ENCODE measurements around the gene UTS2.

Gene UTS2

GRCh38 chr1:7862211-7863060, 9.6 kb upstream of the UTS2 start:
- no peak for DNase-seq

DNA sequence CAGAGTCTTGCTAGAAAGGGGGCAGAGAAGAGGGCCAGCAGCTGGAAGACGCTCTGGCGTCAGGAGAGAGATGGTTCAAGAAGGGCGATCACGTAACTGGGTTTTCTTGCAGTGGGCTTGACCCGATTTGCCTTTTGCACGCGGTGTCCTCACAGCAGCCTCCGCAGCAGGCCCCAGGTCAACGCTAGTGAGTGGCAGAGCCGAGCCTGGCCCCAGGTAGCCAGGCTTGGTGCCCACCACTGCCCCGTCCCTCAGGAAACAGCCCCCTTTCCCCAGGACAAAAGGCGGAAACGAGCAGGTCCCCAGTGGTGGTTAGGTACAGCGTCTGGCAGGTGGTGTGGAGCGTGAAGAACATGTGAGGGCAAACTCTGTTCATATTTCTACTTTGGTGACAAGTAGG, 8.6 kb upstream of the UTS2 start:
- no peak for DNase-seq

DNA sequence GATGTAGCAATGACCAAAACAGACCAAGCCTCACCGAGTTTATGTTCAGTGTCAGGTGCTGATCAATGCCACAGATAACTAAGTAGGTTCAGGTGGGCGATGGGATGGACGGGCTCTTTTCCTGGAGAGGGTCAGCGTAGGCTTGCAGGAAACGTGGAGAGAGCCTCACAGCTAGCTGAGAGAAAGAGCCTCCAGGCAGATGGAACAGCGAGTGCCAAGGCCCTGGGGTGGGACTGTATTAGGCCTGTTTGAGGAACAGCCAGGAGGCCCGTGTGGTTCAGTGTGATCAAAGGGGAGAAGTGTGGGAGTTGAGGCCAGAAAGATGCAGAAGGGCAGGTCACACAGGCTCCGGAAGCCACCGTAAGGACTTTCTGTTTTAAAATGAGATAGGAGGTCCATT, 7.3 kb upstream of the UTS2 start:
- no peak for DNase-seq

- no peak for DNase-seq
Observed at GRCh38 chr1:7859406-7859805, 6.5 kb upstream of the UTS2 start.

GRCh38 chr1:7857985-7858384, 5.1 kb upstream of the UTS2 start:
- no peak for DNase-seq

GRCh38 chr1:7857000-7857399, 4.1 kb upstream of the UTS2 start:
- DNase-seq, result no peak

DNA sequence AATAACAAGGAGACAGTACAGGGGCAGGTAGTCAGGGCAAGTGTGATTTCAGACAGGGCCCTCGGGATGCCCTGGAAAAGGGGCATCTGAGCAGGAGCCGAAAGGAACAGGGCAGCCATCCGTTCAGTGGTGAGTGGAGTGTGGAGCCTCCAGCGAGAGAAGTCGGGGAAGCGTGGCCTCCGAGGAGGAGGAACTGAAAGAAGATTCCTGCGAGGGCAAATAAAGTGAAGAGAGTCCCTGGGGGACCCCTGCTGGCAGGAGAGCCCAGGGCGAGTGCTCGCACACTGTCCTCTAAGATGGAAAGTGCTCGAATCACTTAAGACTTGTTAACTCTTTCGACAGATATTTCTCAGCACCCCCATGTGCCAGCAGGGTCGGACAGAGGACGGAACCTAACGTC, 3.5 kb upstream of the UTS2 start:
- no peak for DNase-seq

- DNase-seq, result no peak
Observed at GRCh38 chr1:7853684-7854026, 790 bp upstream of the UTS2 start.

GRCh38 chr1:7850786-7851185, 2.1 kb downstream of the UTS2 start:
- DNase-seq, result no peak

DNA sequence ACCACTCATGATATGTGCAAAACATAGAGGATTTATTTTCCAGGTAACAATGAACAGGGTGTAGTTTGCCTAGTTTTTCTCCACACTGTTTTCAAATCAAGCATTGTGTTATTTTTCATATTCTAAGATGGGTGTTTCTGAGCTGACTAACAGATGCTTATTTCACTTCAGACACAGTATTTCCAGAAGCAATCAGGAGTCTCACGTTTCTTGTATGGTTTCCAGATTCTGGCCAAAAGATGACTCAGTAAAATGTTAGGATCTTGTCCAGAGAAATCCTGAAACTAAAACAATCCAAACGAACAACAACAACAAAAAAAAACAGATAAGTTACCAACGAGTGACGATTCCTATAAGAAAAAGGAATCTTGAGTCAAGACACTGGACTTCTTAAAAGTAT, 5.3 kb downstream of the UTS2 start:
- DNase-seq, result no peak

DNA sequence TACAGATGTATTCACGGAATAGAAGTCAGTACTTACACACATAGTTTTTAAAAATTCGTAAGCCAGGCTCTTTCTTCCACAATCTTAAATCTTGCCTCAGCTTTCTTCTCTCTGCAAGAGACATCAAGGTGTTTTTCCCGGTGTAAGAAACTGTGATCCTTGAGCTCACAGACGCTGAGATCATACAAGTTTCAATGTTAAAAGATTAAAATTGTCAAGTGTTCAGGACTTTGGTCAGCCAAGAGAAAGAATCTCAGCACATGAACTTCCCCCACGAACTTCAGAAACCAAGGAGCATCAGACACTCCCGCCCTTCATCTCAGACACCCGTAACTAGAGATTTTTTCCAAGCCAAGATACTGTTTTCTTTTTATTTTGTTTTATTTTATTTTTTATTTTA, 6.2 kb downstream of the UTS2 start:
- no peak for DNase-seq

- no peak for DNase-seq
Observed at GRCh38 chr1:7845761-7846160, 7.1 kb downstream of the UTS2 start.

- DNase-seq, result no peak
Observed at GRCh38 chr1:7842517-7842916, 10.3 kb downstream of the UTS2 start.

DNA sequence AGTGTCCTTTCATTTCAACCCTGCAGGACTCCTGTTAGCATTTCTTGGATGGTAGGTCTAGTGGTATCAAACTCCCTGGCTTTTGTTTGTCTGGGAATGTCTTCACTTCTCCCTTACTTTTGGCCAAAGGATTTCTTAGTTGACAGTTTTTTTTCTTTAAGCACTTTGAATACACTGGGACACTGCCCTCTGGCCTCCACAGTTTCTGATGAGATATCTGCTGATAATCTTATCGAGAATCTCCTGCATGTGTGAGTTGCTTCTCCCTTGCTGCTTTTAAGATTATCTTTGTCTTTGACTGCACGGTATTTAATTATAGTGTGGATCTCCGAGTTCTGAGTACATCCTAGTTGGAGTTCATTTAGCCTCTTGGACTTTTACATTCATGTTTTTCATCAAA, 13.3 kb downstream of the UTS2 start:
- DNase-seq, result no peak

DNA sequence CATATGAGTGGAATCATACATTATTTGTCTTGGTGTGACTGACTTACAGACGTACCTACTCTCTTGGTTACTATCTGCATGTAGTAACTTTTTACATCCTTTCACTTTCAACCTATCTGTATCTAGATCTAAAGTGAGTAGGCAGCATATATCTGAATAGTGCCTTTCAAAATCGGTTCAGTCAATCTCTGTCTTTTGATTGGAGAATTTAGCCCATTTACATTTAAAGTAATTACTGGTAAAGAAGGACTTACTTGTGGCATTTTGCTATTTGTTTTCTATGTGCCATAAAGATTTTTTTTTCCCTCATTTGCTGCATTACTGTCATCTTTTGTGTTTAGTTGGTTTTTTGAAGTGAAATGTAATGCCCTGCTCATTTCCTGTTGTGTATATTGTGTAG, 14.2 kb downstream of the UTS2 start:
- DNase-seq, result no peak

- DNase-seq, result no peak
Observed at GRCh38 chr1:7833035-7833434, 19.8 kb downstream of the UTS2 start.

GRCh38 chr1:7831458-7831857, 21.4 kb downstream of the UTS2 start:
- DNase-seq, result no peak

- DNase-seq, result peak; percentile 69
Observed at GRCh38 chr1:7827126-7827955, 25.5 kb downstream of the UTS2 start.

DNA sequence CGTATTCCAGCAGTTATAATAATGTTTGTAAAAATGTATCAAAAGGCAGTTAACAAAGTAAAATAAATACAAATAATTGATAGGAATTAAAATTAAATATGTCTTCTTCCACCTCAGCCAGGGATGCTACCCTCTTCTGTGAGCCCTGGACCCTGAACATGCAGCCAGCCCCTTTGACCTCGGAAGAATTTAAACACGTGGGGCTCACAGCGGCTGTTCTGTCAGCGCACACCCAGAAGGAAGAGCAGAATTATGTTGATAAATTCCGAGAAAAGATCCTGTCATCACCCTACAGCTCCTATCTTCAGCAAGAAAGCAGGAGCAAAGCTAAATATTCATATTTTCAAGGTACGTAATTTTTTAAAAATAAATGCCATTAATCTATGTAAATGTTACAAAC, 26.5 kb downstream of the UTS2 start:
- DNase-seq, result no peak

- DNase-seq, result no peak
Observed at GRCh38 chr1:7824701-7825100, 28.2 kb downstream of the UTS2 start.

- DNase-seq, result no peak
Observed at GRCh38 chr1:7821282-7821681, 31.6 kb downstream of the UTS2 start.

DNA sequence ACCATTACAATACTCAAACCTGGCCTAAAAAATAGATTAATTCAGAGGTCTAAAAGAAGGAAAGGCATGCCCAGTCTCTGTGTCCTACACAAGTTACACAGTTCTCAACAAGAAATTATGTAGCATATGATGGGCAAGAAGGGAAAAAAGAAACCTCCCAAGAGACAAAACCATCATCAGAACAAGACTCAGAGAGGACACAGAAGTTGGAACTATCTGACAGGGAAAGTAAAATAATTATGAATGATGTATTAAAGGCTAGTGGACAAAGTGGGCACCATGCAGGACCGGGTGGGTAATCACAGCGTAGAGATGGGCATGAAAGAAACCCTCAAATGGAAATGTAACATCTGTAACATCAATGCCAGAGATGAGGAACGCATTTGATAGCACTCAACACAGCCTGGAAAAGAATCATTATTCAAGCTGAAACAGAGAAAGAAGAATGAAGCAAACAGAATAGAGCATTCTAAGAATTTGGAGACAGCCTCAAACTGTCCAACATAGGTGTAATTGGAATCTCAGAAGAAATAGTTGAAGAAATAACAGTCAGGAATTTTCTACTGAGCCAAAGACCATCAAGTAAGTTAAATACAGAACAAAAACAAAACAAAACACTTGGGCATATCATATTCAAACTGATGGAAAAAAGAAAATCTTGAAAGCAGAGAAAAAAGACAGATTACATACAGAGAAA, 39.0 kb downstream of the UTS2 start:
- DNase-seq, result no peak

GRCh38 chr1:7811476-7811875, 41.4 kb downstream of the UTS2 start:
- no peak for DNase-seq

DNA sequence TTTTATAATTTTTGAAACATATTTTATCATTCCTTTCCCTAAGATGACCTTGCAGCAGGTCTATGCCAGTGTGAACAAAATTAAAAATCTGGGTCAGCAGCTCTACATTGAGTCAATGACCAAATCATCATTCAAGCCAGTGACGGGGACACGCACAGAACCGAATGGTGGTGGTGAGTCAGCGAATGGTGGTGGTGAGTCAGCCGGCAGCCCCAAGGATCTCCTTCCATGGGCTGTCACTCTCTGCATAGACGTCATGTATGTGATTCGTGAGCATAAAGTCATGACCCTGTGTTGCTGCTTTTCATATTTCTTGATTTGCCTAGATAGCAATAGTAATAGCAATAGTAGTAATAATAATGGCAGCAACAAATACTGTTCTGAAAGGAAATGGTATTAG, 42.5 kb downstream of the UTS2 start:
- no peak for DNase-seq
